HuH-7 (cell line): Measurements from ENCODE around the gene HOXB2.
"Not testable (repeated sequence)": the region's sequence is repeated elsewhere in the genome, so short reads cannot be mapped to it uniquely, and the experiment has no call there.

Source experiments
- DNase-seq: peaks from one replicate; pipeline ENCODE4 v3.0.0; 2011; ENCODE audit warnings: low spot score

The HOXB2 gene

DNA sequence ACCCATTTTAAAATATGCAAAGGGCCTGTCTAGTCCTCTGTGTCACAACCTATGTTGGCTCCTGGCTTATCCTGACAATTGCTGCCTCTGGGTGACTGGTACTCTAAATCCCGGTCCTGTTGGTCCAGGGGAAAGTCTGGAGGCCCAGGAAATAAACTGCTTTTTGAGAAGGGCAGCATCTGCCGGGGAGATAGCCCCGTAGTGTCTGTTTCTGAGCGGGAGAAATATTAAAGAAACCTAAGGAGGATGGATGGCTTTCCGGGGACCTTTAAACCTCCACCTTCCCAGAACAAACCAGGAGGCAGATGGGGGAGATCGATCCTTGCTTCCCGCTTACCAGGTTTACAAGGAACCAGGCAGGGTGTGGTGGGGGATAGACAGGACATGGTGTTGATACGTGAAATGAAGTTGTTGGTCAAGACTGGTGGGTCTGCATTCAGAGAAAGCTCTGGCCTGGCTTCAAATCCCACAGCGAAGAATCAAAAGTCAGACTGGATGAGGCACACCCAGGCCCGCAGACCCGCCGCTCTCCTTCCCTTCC is 3.8 kb downstream of the HOXB2 start:
- DNase-seq = no peak

DNA sequence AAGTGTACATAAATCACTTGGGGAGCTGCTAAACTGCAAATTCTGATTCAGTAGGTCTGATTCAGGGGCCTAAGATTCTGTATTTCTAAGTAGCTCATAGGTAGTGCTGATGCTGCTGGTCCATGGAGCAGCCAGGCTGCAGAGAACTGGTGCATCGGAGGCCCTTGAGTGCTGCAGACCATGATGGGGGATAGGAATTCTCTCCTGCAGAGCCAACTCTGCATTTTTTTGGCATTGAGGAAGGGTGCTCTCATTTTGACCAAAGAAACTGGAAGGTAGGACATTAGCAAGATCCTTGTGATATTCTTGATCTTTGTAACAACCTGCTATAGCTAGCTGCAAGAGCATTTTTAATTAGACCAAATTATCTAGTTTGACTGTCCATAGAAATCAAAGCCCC is 4.7 kb downstream of the HOXB2 start:
- DNase-seq = no peak

DNA sequence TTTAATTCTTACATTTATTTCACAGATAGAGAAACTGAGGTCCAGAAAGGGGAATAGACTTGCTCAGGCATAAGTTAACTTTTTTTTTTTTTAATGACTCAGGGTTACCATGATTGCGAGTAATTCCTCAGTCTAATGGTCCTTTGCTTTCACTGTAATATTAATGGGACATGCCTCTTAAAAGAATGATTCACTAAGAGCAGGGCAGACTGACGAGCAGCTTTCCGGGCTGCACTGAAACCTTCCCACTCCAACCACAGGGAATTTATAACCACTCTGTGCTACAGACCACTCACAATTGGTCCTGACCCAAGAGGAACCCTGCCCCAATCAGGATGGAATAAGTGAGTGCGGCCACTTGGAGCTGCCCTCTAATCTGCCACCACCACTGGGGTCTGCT is 5.7 kb downstream of the HOXB2 start:
- no peak for DNase-seq

DNA sequence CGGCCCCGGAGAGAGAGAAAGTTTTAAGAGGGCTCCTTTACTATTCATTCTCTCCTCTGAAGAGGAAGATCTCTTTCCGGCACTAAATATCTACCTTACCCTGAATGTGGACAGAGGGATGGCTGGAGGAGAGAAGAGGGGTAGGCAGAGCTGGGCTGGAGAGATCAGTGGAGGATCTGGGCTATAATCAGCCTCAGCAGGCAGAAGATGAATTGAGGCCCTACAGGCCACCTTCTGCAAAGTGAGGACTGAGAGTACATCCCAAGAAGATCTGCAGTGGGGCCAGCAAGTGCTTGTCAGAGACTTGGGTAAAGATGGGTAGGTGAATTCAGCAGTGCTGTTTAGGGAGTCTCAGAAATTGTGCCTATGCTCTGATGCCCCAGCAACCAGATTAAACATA is 7.6 kb downstream of the HOXB2 start:
- no peak for DNase-seq

DNA sequence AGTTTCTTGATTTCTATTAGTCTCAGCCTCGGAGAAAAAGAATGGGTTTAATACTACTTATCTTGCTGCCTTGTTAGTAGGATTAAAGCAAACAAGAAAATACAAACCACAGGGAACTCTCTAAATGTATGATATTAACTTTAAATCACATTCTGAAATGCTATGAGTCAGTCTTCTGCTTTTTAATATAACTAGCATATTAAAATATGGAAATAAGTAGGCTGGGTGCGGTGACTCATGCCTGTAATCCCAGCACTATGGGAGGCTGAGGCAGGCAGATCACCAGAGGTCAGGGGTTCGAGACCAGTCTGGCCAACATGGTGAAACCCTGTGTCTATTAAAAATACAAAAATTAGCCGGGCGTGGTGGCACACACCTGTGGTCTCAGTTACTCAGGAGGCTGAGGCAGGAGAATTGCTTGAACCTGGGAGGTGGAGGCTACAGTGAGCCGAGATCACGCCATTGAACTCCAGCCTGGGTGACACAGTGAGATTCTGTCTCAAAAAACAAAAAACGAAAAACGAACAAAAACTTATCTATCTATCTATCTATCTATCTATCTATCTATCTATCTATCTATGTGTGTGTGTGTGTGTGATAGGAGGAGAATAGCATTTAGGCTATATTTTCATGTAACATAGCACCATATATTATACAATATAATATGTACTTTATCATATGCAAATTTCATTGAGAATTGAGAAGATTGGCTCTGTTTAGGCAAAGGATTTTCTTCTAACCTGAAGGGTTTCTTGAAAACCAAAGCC is 8.9 kb downstream of the HOXB2 start:
- not testable (repeated sequence) for DNase-seq

DNA sequence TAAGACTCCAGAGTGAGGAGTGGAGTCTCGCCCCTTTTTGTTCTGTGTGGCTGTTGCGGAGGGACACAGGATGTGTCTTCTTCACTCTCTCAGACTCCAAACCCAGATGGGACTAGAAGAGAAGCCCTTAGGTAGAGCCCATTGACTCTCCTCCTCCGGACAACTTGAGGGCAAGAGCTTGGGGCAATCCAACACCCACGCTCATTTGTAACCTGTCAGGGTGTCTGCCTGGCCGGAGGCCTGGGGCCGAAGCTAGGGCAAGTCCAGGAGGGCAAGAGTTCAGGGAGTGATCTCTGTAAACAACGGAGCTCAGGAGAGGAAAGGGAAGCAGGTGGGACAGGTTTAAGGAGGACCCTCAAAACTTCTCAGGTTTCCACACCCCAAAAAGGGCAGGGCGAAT is 12.6 kb downstream of the HOXB2 start:
- no peak for DNase-seq

DNA sequence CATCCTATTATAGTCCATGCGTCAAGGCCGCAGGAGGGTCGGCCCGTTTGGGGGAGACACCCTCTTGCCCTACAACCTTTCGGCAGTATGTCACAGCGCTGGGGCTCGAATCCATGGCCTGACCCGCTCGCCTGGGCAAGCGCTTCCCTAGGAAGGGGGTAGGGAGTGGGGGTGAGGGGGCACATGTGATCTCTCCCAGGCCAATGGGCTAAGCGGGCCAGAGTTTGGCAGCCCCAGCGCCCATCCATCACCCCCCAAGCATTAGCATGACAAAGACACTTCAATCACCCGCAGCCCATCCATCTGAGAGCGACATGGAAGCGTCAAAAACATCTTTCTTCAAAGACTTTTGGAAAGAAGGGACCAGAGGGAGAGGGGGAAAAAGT is 14.0 kb downstream of the HOXB2 start, which contains the start of gene HOXB1:
Gene HOXB1, minus strand, starts transcription at position 125 of the 386 bp plus-strand sequence. Its CDS starts 107 bp downstream, at position 18.
- no peak for DNase-seq

DNA sequence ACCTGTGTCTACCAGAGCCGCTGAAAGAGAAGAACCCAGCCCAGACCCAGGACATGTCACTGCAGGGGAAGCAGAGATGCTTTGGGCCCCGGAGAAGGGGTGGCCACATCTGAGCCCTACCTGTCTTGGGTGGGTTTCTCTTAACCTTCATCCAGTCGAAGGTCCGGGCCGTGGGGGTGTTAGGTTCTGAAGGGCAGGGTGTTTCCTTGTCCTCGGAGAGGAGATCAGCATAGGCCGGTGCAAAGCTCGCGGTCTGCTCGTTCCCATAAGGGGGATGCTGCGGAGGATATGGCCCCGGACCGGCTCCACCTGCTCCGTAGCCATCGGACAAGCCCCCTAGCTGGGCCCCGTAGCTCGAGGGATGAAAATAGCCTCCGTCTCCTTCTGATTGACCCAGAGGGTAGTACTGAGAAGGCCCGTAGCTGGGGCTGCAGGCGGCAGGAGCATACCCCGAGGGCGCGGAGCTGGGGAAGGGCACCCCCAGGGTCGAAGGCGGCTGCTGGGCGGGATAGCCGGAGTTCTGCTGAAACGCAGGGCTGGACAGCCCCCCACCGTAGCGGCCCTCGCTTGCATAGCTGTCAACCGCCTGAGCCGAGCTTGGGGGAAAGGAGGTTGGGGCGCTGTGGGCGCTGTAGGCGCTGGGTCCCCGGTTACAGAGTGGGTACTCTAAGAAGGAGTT is 14.6 kb downstream of the HOXB2 start:
- DNase-seq = no peak

DNA sequence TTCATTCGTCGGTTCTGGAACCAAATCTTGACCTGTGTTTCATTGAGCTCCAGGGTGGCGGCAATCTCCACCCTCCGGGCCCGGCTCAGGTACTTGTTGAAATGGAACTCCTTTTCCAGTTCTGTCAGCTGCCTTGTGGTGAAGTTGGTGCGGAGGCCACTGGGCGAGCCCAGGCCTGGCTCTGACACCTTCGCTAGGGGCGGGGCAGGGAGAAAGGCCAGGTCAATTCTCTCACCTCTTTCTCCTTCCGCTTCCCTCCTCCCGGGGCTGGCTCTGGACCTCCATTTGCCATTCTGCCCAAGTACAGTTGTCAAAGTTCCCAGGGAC is 15.3 kb downstream of the HOXB2 start:
- DNase-seq = no peak

DNA sequence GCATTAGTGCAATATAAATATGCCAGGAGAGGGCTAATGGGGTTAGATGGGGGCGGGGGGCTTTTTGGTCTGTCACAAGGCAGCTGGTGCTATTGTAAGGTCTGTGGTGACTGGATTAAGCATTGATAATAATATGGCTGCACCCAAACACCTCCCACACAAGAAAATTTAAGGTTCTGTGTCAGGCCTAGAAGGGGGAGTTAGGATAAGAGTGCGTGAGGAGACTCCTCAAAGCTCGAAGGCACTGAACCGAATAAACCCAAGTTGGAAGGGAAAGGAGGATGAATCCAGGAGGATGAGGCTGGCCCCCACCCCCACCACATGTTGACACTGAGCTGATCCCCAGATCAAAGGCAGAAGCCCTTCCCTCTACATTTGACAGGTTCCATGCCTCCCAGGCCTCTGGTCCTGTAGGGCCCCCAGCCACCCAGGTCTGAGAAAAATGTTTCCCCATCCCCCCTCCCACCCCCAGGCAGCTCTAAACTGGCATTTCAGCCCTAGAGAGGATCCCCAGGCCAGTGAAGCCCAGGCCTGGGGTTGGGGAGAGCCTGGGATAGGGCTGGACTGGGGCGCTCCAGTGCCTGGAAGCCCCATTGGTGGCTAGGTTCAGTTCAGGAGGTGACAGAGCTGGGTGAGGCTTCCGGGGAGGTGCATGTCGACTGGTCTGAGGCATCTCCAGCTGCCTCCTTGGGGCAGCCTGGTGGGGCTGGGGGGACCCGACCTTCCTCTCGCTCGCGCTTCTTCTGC is 15.8 kb downstream of the HOXB2 start:
- DNase-seq = no peak

DNA sequence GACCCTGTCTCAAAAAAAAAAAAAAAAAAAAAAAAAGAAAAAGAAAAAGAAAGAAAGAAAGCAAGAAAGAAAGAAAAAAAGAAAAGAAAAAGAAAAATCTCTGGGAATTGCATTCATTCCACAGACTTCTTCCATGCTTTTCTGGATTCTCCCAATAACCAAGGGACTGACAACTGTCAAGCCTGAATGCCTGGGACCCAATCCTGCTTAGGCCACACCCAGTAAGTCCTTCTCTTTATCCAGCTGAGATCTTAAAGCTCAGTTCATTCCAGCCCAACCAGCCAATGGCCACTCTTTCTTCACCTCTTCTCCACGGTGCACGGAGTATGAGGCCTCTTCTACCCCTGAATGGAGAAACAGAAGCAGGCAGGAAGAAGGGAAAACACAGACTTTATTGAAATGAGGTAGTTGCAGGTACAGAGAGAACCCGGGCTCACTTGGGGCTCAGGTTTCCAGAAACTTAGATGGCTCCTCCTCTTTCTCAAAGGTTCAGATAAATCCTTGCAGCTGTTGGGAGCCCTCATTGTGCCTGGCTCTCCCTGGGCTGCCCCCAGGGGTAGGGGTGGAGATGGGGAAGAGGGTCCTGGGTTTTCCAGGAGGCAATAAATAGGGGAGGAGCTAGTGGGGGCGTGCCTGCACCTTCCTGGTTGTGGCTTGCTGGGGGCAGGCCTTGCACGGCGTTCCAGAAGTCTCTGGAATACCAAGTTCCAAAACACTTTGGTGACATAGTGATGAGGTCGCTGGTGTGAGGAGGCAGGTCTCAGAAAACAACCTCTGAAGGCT is 16.6 kb downstream of the HOXB2 start:
- DNase-seq = no peak

DNA sequence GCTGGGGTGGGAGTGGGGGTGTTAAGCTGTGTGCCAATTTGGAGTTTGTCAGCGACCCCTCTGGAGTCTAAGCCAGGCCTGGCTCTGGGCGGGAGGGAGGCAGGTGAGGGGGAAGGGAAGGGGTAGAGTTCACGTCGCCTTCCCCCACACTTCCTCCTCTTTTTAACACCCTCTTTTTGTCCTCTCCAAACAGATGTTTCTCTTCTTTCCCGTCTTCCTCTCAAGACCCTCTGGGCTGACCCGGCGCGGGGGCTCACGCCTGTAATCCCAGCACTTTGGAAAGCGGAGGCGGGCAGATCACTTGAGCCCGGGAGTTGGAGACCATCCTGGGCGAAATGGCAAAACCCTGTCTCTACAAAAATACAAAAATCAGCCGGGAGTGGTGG is 17.4 kb downstream of the HOXB2 start:
- DNase-seq = no peak

DNA sequence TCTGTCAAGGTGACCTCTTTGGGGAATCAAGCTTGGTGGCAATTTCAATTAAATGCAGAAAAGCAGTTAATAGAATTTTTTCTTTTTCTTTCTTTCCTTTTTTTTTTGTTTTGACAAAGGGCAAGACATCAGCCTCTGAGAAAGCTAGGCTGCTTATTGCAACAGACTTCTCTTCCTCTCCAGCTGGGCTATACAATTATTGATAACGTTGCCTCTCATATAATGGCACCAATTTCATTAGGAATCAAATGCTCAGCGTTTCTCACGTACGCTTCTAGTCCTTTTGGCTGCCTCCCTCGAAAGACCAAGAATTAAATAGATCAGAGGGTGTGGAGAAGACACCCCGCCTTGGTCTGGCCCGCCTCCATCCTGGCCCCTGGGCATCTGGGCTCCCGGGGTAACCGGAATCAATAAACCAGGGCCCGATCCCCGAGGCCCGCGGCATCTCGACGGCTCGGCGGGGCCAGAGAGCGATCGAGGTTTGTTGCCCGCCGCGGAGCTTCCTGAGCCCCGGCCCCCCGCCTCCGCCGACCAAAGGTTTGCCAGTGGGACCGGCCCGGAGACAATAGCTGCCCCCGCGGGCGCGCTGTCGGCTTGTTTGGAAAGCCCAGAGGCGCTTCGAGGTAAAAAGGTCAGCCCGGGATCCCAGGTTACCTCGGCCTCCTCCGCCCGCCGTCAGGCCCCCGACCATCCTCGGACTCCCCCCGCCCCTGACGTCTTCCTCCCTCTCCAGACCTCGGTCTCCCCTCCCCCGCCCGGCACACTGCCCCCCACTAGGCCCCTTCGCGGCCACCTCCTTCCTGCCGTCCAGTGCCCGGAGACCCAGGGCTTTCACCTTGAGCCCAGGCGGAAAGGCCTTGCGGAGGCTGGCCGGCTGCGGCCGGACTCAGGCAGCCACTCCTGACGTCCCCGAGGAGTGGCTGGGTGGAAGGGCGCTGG is 18.0 kb downstream of the HOXB2 start:
- no peak for DNase-seq

DNA sequence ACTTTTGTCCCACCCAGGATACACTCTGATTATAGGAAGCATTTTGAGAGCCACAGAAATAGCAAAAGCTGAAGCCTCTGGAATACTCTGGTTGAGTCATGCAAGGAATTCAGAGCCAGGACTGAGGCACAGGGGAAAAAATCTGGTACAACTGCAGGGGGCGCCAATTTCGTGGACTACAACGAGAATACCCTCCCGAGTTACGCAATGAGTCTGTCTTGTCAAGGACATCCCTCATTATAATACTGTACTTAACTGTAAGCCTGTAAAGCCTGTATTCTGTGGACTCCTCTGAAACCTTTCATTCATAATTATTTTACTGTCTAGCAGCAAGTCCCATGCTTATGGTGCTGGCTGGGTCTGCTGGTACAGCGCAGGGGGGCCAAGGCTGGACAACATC is 21.9 kb downstream of the HOXB2 start:
- DNase-seq = no peak

DNA sequence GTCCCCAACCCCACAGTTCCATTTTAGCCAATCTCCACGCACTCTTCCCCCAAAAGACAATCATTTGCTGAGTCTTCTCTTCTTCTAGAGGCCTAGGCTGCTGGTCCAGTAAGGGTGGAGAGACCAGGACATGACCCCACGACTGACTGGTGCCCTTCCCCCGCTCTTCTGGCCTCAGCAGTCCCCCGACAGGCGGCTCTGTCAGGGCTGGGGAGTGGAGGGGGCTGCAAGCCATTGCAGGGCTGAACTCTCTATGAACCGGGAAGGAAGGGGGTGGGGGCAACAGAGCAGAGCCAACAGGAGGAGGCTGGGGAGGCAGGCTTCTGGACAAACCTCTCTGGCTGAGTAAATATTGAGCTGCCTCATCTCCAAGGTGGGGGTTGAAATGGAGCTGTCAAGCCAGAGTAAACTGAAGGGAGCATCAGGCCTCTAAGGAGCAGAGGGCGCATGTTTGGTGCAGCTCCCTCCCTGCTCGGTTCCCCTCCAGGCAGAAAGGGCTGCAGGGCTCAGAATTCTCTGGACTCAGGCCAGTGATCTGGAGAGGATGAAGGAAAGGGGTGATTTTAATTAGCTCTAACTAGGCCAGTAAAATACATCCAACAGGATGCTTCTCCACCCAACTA is 22.8 kb downstream of the HOXB2 start:
- DNase-seq = no peak

DNA sequence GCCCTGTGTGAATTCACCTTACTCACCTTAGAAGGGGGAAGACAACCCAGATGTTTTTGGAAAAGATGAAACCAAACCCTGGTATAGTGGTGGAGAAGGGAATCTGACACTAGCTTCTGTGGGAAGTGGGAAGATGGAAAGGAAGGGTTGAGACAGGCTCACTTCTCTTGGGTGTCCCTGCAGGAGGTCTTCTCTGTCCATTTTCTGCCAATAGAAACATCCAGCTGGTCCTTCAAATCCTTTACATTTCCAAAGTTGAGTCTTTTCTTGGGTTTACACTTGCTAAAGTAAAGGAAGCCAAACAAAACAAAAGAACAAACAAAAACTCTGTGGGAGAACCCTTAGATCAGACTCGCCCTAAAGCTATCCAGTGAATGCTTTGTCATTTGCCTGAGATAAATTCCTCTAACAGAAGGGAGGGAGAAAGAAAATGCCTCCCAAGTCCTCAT is 24.3 kb downstream of the HOXB2 start:
- DNase-seq = no peak

DNA sequence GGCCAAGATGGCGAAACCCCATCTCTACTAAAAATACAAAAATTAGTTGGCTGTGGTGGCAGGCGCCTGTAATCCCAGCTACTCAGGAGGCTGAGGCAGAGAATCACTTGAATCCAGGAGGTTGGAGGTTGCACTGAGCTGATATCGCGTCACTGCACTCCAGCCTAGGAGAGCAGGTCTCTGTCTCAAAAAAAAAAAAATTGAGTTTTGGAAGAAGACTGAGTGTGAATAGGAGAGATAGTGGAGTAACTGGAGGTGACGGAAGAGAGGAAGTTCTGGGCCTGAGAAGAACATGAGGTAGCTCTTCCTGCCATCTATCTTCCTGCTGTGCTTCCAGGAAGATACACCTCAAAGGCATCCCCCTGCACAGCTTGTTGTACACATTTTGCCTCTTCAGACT is 25.5 kb downstream of the HOXB2 start:
- no peak for DNase-seq

DNA sequence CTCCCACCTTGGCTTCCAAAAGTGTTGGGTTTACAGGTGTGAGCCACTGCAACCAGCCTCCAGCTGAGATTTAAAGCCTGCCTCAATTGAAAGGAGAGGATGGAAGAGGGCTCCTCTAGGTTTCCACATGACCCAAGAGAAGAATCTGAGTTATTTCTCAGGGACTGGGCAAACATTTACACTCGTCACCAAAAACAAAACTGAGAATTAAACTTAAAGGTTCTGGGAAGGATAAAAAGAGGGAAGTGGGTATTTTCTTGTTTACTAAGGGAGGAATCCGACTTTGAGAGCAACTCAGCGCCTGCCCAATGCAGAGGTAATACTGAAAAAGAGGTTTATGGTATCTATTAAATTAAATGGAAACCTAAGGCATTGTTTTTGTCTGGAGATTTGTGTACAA is 27.4 kb downstream of the HOXB2 start:
- no peak for DNase-seq

DNA sequence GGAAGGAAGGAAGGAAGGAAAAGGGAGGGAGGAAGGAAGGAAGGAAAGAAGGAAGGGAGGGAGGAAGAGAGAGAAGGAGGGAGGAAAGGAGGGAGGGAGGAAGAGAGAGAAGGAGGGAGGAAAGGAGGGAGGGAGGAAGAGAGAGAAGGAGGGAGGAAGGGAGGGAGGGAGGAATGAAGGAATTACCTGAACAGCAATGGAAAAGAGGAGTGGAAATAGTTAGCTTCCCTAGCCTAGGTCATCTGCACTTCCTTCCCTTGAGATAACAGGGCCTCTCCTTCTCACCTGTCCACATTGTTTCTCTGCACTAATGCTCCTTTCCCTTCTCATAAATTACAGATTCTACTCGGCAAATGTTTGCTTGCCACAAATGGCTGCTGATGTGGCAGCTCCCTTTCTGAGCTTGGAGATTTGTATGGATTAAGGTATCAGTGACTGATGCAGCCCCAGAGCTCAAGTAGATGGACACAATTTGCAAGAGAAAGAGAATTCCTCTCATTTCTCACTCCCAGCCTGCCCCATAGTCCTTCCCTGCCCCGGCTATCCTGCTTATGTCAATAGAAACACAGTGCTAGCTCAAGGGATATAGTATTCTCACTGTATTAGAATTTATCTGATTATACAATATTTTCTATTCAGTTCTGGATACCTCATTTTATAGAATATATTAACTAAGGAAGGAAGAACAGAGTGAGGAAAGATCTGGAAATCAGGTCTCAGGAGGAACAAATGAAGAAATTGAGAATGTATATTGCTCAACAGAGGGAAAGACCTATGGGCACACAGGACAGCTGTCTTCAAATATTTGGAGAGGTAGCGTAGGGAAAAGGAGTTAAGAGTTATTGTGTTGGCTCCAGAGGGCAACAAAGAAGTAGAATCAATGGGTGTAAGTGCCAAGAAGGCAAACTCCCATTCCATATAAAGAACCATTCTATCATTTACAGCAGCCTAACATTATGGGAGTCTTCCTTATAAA is 28.7 kb downstream of the HOXB2 start:
- DNase-seq = no peak
